Caco-2 (cell line): ENCODE data around the gene RPLP2. TPM values are rescaled to one million over a fixed set of nuclear protein-coding genes. Genes with fewer than 3 reads are reported as not detected.

Source experiments
- BruUV-seq: library from RNA; stranded (reverse); fragments of 400-500 nt; replicated peaks from 2 replicates; lab custom pipeline; 2021; lab: Mats Ljungman, UMichigan
- CTCF ChIA-PET: fragments of 300-600 bp; sonication (Branson Sonifier 250); formaldehyde crosslinking; loops from one replicate; lab custom pipeline; 2022; ENCODE audit warnings: antibody characterized with exemption; lab: Charles Lee
- POLR2A ChIA-PET: fragments of 300-600 bp; sonication (Branson Sonifier 250); formaldehyde crosslinking; loops from one replicate; lab custom pipeline; 2022; ENCODE audit warnings: antibody characterized with exemption; lab: Charles Lee
- DNase-seq, 2 experiments: peaks; one replicate each; pipeline versions ENCODE4 v3.0.0 to v3.0.0-alpha.2; 2020 to 2022
- H3K27me3 ChIP-seq: replicated peaks from 2 replicates; pipeline ENCODE4 v1.6.0; 2011; ENCODE audit warnings: low read length; ENCODE audit not compliant: control insufficient read depth, insufficient read depth
- H3K36me3 ChIP-seq: 2 replicates; pipeline ENCODE4 v1.5.1; 2011; ENCODE audit warnings: low read length; ENCODE audit not compliant: control insufficient read depth, insufficient read depth
- H3K4me1 ChIP-seq: fragments of 250-450 bp; sonication (Bioruptor Pico); 2 replicates; pipeline ENCODE4 v1.5.1; 2020; ENCODE audit warnings: mild to moderate bottlenecking
- H3K4me3 ChIP-seq: 2 replicates; pipeline ENCODE4 v1.5.1; 2011; ENCODE audit warnings: low read depth, mild to moderate bottlenecking, control low read depth, low read length
- H3K9me3 ChIP-seq: fragments of 250-450 bp; sonication (Bioruptor Pico); 2 replicates; pipeline ENCODE4 v1.5.1; 2020; ENCODE audit warnings: mild to moderate bottlenecking, moderate library complexity
- H3K27ac Mint-ChIP-seq: one replicate; pipeline ENCODE4 v1.8.0; 2022; ENCODE audit warnings: mixed read lengths; ENCODE audit not compliant: unreplicated experiment
- H3K27me3 Mint-ChIP-seq: one replicate; pipeline ENCODE4 v1.8.0; 2022; ENCODE audit warnings: mixed read lengths; ENCODE audit not compliant: insufficient read depth, unreplicated experiment
- H3K36me3 Mint-ChIP-seq: one replicate; pipeline ENCODE4 v1.8.0; 2022; ENCODE audit warnings: mild to moderate bottlenecking, mixed read lengths; ENCODE audit not compliant: insufficient read depth, unreplicated experiment
- H3K4me1 Mint-ChIP-seq: one replicate; pipeline ENCODE4 v1.8.0; 2022; ENCODE audit warnings: low read depth, mixed read lengths; ENCODE audit not compliant: unreplicated experiment
- H3K4me3 Mint-ChIP-seq: one replicate; pipeline ENCODE4 v1.8.0; 2022; ENCODE audit warnings: mild to moderate bottlenecking, moderate library complexity, mixed read lengths; ENCODE audit not compliant: unreplicated experiment
- H3K9me3 Mint-ChIP-seq: one replicate; pipeline ENCODE4 v1.8.0; 2022; ENCODE audit warnings: mixed read lengths; ENCODE audit not compliant: unreplicated experiment
- intact Hi-C: fragments of 100-400 bp; cut with micrococcal nuclease; formaldehyde crosslinking; loops from one replicate; pipeline ENCODE4 v1.10.0; 2022; ENCODE audit not compliant: unreplicated experiment
- total RNA-seq: library from RNA; stranded (reverse); gene quantifications from 2 replicates; pipeline ENCODE4 v1.2.3, GENCODE V29; 2022
- TF ChIP-seq, protein P1 (sequence below), 2 experiments: fragments of 200-600 bp in 1 of 2; IDR thresholded peaks; 1 replicate in 1 of 2; 2 replicates in 1 of 2; pipeline versions ENCODE4 v1.5.1 to v1.8.0; 2011 to 2022; ENCODE audit warnings: antibody characterized with exemption in 1 of 2, control low read depth in 1 of 2, inconsistent platforms in 1 of 2, low read depth in 1 of 2, low read length in 1 of 2, mild to moderate bottlenecking in 1 of 2, moderate library complexity in 1 of 2; ENCODE audit not compliant: insufficient read depth in 1 of 2, severe bottlenecking in 1 of 2, unreplicated experiment in 1 of 2

The RPLP2 gene
- total RNA-seq, 1 experiment from 2014 or later = 2,622 TPM

- H3K27me3 ChIP-seq = no peaks in the 10 kb centered on the region
- no peaks in the 10 kb centered on the region for H3K36me3 ChIP-seq
Observed at GRCh38 chr11:797296-798092, 12.3 kb upstream of the RPLP2 start.

GRCh38 chr11:798093-798713, 11.6 kb upstream of the RPLP2 start, which contains the start of gene SLC25A22:
SLC25A22 (minus strand) TSS chr11:798281; CDS start chr11:795006, 3,275 bp downstream.
- TF ChIP-seq, protein P1, sequence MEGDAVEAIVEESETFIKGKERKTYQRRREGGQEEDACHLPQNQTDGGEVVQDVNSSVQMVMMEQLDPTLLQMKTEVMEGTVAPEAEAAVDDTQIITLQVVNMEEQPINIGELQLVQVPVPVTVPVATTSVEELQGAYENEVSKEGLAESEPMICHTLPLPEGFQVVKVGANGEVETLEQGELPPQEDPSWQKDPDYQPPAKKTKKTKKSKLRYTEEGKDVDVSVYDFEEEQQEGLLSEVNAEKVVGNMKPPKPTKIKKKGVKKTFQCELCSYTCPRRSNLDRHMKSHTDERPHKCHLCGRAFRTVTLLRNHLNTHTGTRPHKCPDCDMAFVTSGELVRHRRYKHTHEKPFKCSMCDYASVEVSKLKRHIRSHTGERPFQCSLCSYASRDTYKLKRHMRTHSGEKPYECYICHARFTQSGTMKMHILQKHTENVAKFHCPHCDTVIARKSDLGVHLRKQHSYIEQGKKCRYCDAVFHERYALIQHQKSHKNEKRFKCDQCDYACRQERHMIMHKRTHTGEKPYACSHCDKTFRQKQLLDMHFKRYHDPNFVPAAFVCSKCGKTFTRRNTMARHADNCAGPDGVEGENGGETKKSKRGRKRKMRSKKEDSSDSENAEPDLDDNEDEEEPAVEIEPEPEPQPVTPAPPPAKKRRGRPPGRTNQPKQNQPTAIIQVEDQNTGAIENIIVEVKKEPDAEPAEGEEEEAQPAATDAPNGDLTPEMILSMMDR (IDR thresholded peaks at IDR 0.05; ENCODE audit: insufficient read depth in 1 of 2, low read depth in 1 of 2, low read length in 1 of 2, severe bottlenecking in 1 of 2, unreplicated experiment in 1 of 2) = peak; percentile 71 to 93
- H3K36me3 ChIP-seq = no peaks in the 10 kb centered on the region

More at GRCh38 chr11:797296-798092, 12.3 kb upstream of the RPLP2 start:
- intact Hi-C loops = no loop called here
- peaks cover 28% of the 10 kb centered on the region for H3K36me3 Mint-ChIP-seq
- CTCF ChIA-PET = interaction anchor here (0.7 to 2.0 kb wide), 4 partner anchors 11 to 50 kb away, joined by 3 to 6 read pairs (median 3); no protein-coding TSS in a partner anchor
- peak overlapping the region; percentile 69 for H3K27ac Mint-ChIP-seq
- DNase-seq = peak; percentile 74 to 76
- no peaks in the 10 kb centered on the region for H3K4me1 Mint-ChIP-seq
- peaks cover 9% of the 10 kb centered on the region for H3K4me1 ChIP-seq
- no peaks in the 10 kb centered on the region for H3K9me3 ChIP-seq
- peak overlapping the region; percentile 91 for H3K4me3 ChIP-seq
- no peaks in the 10 kb centered on the region for H3K27me3 Mint-ChIP-seq
- TF ChIP-seq, protein P1 (IDR thresholded peaks at IDR 0.05; ENCODE audit: insufficient read depth in 1 of 2, low read depth in 1 of 2, low read length in 1 of 2, severe bottlenecking in 1 of 2, unreplicated experiment in 1 of 2) = no peak
- POLR2A ChIA-PET = interaction anchor here (1.0 to 1.4 kb wide), 2 partner anchors 12 to 22 kb away, joined by 4 to 7 read pairs; partner anchors contain the start of genes PNPLA2 and RPLP2
- no TSS peak for BruUV-seq
- H3K9me3 Mint-ChIP-seq = no peaks in the 10 kb centered on the region
- H3K4me3 Mint-ChIP-seq = peak overlapping the region; percentile 86

GRCh38 chr11:799641-800316, 10.0 kb upstream of the RPLP2 start:
- intact Hi-C loops = no loop called here
- peaks cover 19% of the 10 kb centered on the region for H3K4me1 ChIP-seq
- no peak for DNase-seq
- Mint-ChIP-seq H3K27ac (no peak overlapping the region), H3K4me3 (no peak overlapping the region), H3K4me1 (no peaks in the 10 kb centered on the region), H3K27me3 (no peaks in the 10 kb centered on the region), H3K9me3 (no peaks in the 10 kb centered on the region), H3K36me3 (peaks cover 29% of the 10 kb centered on the region)
- H3K4me3 ChIP-seq = no peak overlapping the region
- no peaks in the 10 kb centered on the region for H3K27me3 ChIP-seq
- H3K9me3 ChIP-seq = no peaks in the 10 kb centered on the region
- H3K36me3 ChIP-seq = no peaks in the 10 kb centered on the region
- BruUV-seq = no TSS peak
- ChIA-PET CTCF (no interaction called here), POLR2A (no interaction called here)
- TF ChIP-seq, protein P1 (IDR thresholded peaks at IDR 0.05; ENCODE audit: insufficient read depth in 1 of 2, low read depth in 1 of 2, low read length in 1 of 2, severe bottlenecking in 1 of 2, unreplicated experiment in 1 of 2) = no peak

More at GRCh38 chr11:798093-798713, 11.6 kb upstream of the RPLP2 start, which contains the start of gene SLC25A22:
- peak within 1 kb of the TSS; percentile 86 for H3K4me3 Mint-ChIP-seq
- no peaks in the 10 kb centered on the region for H3K9me3 ChIP-seq
- no TSS peak for BruUV-seq
- intact Hi-C loops = no loop called here
- H3K36me3 Mint-ChIP-seq = peaks cover 24% of the 10 kb centered on the region
- H3K27ac Mint-ChIP-seq = peak within 1 kb of the TSS; percentile 69
- H3K4me3 ChIP-seq = peak within 1 kb of the TSS; percentile 91
- no peaks in the 10 kb centered on the region for H3K27me3 ChIP-seq
- CTCF ChIA-PET = no interaction called here
- POLR2A ChIA-PET = interaction anchor here (1.4 kb wide), 1 partner anchor 11 kb away, joined by 4 read pairs; the partner anchor contains the start of gene RPLP2
- H3K27me3 Mint-ChIP-seq = no peaks in the 10 kb centered on the region
- DNase-seq = peak; percentile 77 to 93
- peaks cover 9% of the 10 kb centered on the region for H3K4me1 ChIP-seq
- no peaks in the 10 kb centered on the region for H3K9me3 Mint-ChIP-seq
- H3K4me1 Mint-ChIP-seq = no peaks in the 10 kb centered on the region
